Osteocyte (in vitro differentiated cells): ENCODE measurements around the gene F3. TPM values are rescaled to one million over a fixed set of nuclear protein-coding genes. Genes with fewer than 3 reads are reported as not detected.
A peak's percentile ranks its signal among the peaks of the same experiment; 100 is the strongest.
"Not testable (repeated sequence)": the region's sequence is repeated elsewhere in the genome, so short reads cannot be mapped to it uniquely, and the experiment has no call there.

Source experiments
- DNase-seq: peaks from one replicate; pipeline ENCODE4 v3.0.0; 2021; ENCODE audit warnings: mixed read lengths; ENCODE audit not compliant: unreplicated experiment; ENCODE audit errors: extremely low spot score
- H3K27ac Mint-ChIP-seq: one replicate; pipeline ENCODE4 v1.8.0; 2021; ENCODE audit warnings: mild to moderate bottlenecking, mixed read lengths; ENCODE audit not compliant: unreplicated experiment
- H3K27me3 Mint-ChIP-seq: one replicate; pipeline ENCODE4 v1.8.0; 2021; ENCODE audit warnings: mixed read lengths; ENCODE audit not compliant: unreplicated experiment
- H3K36me3 Mint-ChIP-seq: one replicate; pipeline ENCODE4 v1.8.0; 2021; ENCODE audit warnings: mixed read lengths; ENCODE audit not compliant: unreplicated experiment
- H3K4me1 Mint-ChIP-seq: one replicate; pipeline ENCODE4 v1.8.0; 2021; ENCODE audit warnings: mixed read lengths; ENCODE audit not compliant: unreplicated experiment
- H3K4me3 Mint-ChIP-seq: one replicate; pipeline ENCODE4 v1.8.0; 2021; ENCODE audit warnings: mild to moderate bottlenecking, moderate library complexity, mixed read lengths; ENCODE audit not compliant: unreplicated experiment
- H3K9me3 Mint-ChIP-seq: one replicate; pipeline ENCODE4 v1.8.0; 2021; ENCODE audit warnings: mixed read lengths; ENCODE audit not compliant: unreplicated experiment
- CTCF ChIP-seq: fragments of 200-600 bp; sonication (generic); IDR thresholded peaks from 2 replicates; pipeline ENCODE4 v1.5.0; 2021; ENCODE audit warnings: antibody characterized with exemption, mild to moderate bottlenecking, moderate library complexity
- total RNA-seq: library from RNA; stranded (reverse); gene quantifications from 2 replicates; pipeline ENCODE4 v1.2.1, GENCODE V29; 2021

F3 gene
- total RNA-seq, 1 donor from 2014 or later, result 12.1 TPM

- DNase-seq, result no peak
- Mint-ChIP-seq H3K4me3 (no peak overlapping the region), H3K9me3 (peaks cover 18% of the 10 kb centered on the region)
Observed at GRCh38 chr1:94580367-94581115, 39.0 kb upstream of the F3 start.

GRCh38 chr1:94579876-94580294 lies 38.3 kb upstream of the F3 start:
- Mint-ChIP-seq H3K4me1 (peaks cover 39% of the 10 kb centered on the region), H3K27ac (peak overlapping the region; percentile 88), H3K36me3 (peaks cover 12% of the 10 kb centered on the region), H3K27me3 (no peaks in the 10 kb centered on the region), H3K4me3 (no peak overlapping the region), H3K9me3 (peaks cover 18% of the 10 kb centered on the region)
- no peak for TF ChIP-seq CTCF
- DNase-seq, result peak; percentile 91

More at GRCh38 chr1:94580367-94581115, 39.0 kb upstream of the F3 start:
- TF ChIP-seq CTCF, result no peak
- H3K4me1 Mint-ChIP-seq, result peaks cover 42% of the 10 kb centered on the region
- no peaks in the 10 kb centered on the region for H3K27me3 Mint-ChIP-seq
- peak overlapping the region; percentile 88 for H3K27ac Mint-ChIP-seq
- H3K36me3 Mint-ChIP-seq, result peaks cover 12% of the 10 kb centered on the region

GRCh38 chr1:94578856-94579255 lies 37.3 kb upstream of the F3 start:
- Mint-ChIP-seq H3K9me3 (peaks cover 18% of the 10 kb centered on the region), H3K4me3 (no peak overlapping the region), H3K27me3 (no peaks in the 10 kb centered on the region), H3K4me1 (peaks cover 39% of the 10 kb centered on the region), H3K36me3 (peaks cover 12% of the 10 kb centered on the region), H3K27ac (no peak overlapping the region)
- TF ChIP-seq CTCF, result no peak
- no peak for DNase-seq

GRCh38 chr1:94573917-94574316 lies 32.4 kb upstream of the F3 start:
- not testable (repeated sequence) for H3K27me3 Mint-ChIP-seq, H3K4me3 Mint-ChIP-seq, H3K4me1 Mint-ChIP-seq, DNase-seq, H3K27ac Mint-ChIP-seq
- H3K9me3 Mint-ChIP-seq, result peaks cover 24% of the 10 kb centered on the region
- peaks cover 16% of the 10 kb centered on the region for H3K36me3 Mint-ChIP-seq

GRCh38 chr1:94572780-94573179 lies 31.2 kb upstream of the F3 start:
- H3K36me3 Mint-ChIP-seq, result peaks cover 10% of the 10 kb centered on the region
- peaks cover 13% of the 10 kb centered on the region for H3K9me3 Mint-ChIP-seq

GRCh38 chr1:94570965-94571364 lies 29.4 kb upstream of the F3 start:
- H3K9me3 Mint-ChIP-seq, DNase-seq, H3K4me3 Mint-ChIP-seq, H3K27ac Mint-ChIP-seq, H3K27me3 Mint-ChIP-seq, H3K4me1 Mint-ChIP-seq, H3K36me3 Mint-ChIP-seq: not testable (repeated sequence)

More at GRCh38 chr1:94572780-94573179, 31.2 kb upstream of the F3 start:
- Mint-ChIP-seq H3K4me1 (no peaks in the 10 kb centered on the region), H3K27ac (no peak overlapping the region), H3K27me3 (no peaks in the 10 kb centered on the region), H3K4me3 (no peak overlapping the region)
- DNase-seq, result no peak
- no peak for TF ChIP-seq CTCF

GRCh38 chr1:94568806-94569205 lies 27.2 kb upstream of the F3 start:
- not testable (repeated sequence) for H3K4me3 Mint-ChIP-seq, H3K4me1 Mint-ChIP-seq, H3K36me3 Mint-ChIP-seq, H3K27me3 Mint-ChIP-seq, DNase-seq, H3K9me3 Mint-ChIP-seq, H3K27ac Mint-ChIP-seq

GRCh38 chr1:94567975-94568607 lies 26.5 kb upstream of the F3 start:
- not testable (repeated sequence) for H3K9me3 Mint-ChIP-seq, H3K4me1 Mint-ChIP-seq, H3K4me3 Mint-ChIP-seq, H3K27ac Mint-ChIP-seq, H3K36me3 Mint-ChIP-seq, H3K27me3 Mint-ChIP-seq, DNase-seq
